GM12865 (cell line): Measurements from ENCODE around the gene GLT8D1.

Source experiments
- DNase-seq: peaks from one replicate; pipeline ENCODE4 v3.0.0; 2010; ENCODE audit warnings: low read depth
- H3K4me3 ChIP-seq: 2 replicates; pipeline ENCODE4 v1.5.1; 2011; ENCODE audit warnings: mild to moderate bottlenecking, low read depth, low read length, control low read depth
- TF ChIP-seq, protein P1 (sequence below): IDR thresholded peaks from 2 replicates; pipeline ENCODE4 v1.5.1; 2011; ENCODE audit warnings: low read length, control low read depth, low read depth, inconsistent platforms; ENCODE audit not compliant: insufficient read depth; ENCODE audit errors: missing control alignments

The GLT8D1 gene

DNA sequence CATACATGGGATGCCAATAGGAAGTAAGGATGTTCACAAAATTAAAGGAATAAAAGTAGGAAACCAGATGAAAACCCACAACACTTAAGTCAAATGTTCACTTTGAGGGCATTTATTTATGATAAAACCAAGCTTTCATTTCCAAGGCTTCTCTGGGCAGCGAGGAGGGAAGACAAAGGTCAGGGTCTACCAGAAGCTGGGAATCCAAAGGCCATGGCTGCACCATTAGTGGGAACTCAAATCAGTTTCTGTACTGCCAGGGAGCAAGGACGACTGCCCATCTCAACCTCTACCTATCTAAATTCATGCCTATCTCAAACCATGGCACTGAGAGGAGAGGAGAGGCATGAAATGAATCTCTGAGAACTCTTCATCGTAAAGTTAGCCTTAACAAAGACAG is 42.5 kb downstream of the GLT8D1 start:
- TF ChIP-seq, protein P1, sequence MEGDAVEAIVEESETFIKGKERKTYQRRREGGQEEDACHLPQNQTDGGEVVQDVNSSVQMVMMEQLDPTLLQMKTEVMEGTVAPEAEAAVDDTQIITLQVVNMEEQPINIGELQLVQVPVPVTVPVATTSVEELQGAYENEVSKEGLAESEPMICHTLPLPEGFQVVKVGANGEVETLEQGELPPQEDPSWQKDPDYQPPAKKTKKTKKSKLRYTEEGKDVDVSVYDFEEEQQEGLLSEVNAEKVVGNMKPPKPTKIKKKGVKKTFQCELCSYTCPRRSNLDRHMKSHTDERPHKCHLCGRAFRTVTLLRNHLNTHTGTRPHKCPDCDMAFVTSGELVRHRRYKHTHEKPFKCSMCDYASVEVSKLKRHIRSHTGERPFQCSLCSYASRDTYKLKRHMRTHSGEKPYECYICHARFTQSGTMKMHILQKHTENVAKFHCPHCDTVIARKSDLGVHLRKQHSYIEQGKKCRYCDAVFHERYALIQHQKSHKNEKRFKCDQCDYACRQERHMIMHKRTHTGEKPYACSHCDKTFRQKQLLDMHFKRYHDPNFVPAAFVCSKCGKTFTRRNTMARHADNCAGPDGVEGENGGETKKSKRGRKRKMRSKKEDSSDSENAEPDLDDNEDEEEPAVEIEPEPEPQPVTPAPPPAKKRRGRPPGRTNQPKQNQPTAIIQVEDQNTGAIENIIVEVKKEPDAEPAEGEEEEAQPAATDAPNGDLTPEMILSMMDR = no peak
- H3K4me3 ChIP-seq = no peak overlapping the region
- no peak for DNase-seq

DNA sequence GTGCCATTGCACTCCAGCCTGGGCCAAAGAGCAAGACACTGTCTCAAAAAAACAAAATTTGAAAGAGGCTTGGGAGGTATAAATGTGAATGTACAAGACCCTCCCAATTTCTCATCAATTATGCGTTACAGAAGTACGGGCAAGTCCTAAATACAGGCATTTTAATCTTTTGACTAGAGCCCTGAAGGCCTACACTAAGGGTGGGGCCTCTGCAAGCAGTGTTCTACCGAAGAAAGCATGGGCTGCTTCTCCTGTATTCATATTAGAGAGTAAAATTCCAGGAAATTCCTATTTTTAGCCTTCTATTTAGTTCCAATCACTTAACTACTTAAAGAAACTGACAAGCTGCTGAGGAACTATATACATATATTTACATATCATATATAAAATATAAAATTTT is 45.5 kb downstream of the GLT8D1 start:
- no peak for DNase-seq
- no peak overlapping the region for H3K4me3 ChIP-seq
- TF ChIP-seq, protein P1 = no peak

DNA sequence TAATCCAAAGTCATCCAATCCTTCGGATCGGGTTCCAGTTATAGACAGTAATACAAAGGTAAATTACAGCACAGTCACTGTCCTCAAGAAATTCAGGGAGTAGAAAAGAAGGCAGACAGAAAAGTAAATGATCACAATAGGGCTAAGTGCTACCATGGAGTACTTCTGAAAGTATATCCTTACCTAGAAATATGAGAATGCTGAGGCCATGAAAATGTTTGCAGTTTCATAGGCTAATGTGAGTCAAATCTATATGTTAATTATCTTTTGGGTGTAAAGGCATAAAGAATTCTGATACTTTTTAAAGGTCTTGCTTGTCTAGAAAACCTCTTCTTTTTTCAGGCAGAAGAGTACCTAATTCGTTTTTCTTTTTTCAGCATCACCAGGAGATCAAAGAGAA is 49.7 kb downstream of the GLT8D1 start:
- H3K4me3 ChIP-seq = no peak overlapping the region
- DNase-seq = no peak
- TF ChIP-seq, protein P1 = no peak

DNA sequence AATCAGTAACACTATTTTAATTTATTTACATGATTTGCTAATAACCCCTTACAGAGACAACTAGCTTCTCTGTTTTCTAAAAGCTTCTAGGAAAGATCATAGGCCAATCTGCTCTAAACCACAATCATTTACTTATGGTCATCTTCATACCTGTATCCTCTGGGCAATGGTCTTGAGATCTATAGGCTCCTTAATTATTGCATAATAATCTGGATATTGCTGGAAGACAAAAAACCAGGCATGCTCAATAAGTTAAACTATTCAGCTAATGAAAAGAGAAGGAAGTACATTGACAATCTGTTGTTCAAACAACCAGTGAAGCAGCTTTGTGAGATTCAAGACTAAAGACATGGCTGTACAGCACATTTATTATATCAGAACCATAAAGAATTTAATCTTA is 54.0 kb downstream of the GLT8D1 start:
- no peak for DNase-seq
- TF ChIP-seq, protein P1 = no peak

DNA sequence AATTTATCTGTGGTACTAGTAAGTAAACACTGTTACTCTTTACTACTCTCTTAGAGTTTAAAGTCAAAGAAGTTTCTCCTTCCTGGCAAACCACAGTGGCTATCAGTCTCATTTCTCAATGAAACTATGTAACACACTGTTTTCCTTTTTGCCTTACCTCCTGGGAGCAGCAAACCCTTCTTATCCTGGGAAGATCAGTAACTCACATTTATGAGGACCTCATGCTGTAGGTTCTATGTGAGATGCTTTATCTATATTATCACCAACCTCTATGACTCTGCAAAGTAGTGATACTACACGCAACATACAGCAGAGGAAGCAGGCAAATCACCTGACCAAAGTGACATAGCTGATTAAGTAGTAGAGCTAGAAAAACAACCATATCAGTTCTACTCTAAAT is 55.2 kb downstream of the GLT8D1 start:
- TF ChIP-seq, protein P1 = no peak
- no peak for DNase-seq
- H3K4me3 ChIP-seq = no peak overlapping the region

More for the DNA sequence above, 54.0 kb downstream of the GLT8D1 start:
- no peak overlapping the region for H3K4me3 ChIP-seq

DNA sequence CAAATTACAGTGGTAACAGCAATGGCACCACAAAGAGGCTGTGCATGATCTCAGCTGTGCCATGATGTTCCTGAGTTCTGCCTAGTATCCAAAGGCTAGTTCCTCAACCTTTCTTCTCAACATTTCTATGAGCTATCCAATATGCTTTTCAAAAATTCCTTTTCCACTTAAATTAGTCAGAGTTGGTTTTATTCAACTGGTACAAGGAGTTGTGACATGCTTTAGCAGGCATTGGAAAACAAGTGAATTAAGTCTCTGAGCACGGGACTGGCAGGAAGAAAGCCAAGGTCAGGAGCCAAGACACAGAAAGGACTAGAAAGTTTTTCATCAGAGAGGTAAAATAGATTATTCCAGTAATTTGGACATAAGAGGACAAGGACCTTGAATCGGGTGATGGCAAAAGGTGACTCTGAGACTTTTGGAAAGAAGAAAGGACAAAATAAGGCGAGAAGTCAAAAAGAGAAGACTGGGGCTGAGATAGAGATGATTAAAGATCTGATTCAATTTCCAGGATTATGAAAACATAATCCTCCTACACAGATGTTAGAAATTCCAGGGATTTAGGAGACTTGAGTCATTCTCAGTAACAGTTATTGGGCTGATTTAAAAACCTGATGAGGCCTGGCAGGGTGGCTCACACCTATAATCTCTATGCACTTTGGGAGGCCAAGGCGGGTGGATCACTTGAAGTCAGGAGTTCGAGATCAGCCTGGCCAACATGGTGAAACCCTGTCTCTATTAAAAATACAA is 56.0 kb downstream of the GLT8D1 start:
- TF ChIP-seq, protein P1 = no peak
- no peak overlapping the region for H3K4me3 ChIP-seq
- no peak for DNase-seq

DNA sequence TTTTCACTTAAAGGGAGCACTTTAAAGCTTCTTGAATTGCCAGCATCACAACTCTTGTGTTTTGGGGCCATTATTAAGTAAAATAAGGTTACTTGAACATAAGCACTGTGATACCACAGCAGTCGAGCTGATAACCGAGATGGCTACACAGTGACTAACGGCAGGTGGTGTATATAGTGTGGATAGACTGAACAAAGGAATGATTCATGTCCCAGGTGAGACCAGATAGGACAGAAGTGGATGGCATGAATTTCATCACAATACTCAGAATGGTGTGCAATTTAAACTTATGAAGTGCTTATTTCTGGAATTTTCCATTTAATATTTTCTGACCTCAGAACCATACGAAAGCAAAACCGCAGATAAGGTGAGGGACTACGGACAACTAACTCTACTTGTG is 60.0 kb downstream of the GLT8D1 start:
- DNase-seq = no peak
- H3K4me3 ChIP-seq = no peak overlapping the region
- TF ChIP-seq, protein P1 = no peak
